ENCODE data around the gene SNX27.
"Not testable (repeated sequence)": the region's sequence is repeated elsewhere in the genome, so short reads cannot be mapped to it uniquely, and the experiment has no call there.

SNX27 gene

GRCh38 chr1:151638812-151639211, 27.0 kb downstream of the SNX27 start:
- Mint-ChIP-seq H3K9me3 (no peaks in the 10 kb centered on the region), H3K4me3 (no peak overlapping the region), H3K27me3 (ENCODE audit: low read depth) (no peaks in the 10 kb centered on the region), H3K4me1 (ENCODE audit: low read depth) (no peaks in the 10 kb centered on the region), H3K36me3 (ENCODE audit: low read depth) (peaks cover 8% of the 10 kb centered on the region), H3K27ac (no peak overlapping the region)
- no peak for DNase-seq (ENCODE audit: low spot score)

GRCh38 chr1:151639466-151639865, 27.6 kb downstream of the SNX27 start:
- DNase-seq (ENCODE audit: low spot score) = no peak
- no peak overlapping the region for H3K27ac Mint-ChIP-seq
- H3K27me3 Mint-ChIP-seq (ENCODE audit: low read depth) = no peaks in the 10 kb centered on the region
- no peaks in the 10 kb centered on the region for H3K4me1 Mint-ChIP-seq (ENCODE audit: low read depth)
- no peaks in the 10 kb centered on the region for H3K9me3 Mint-ChIP-seq
- peaks cover 8% of the 10 kb centered on the region for H3K36me3 Mint-ChIP-seq (ENCODE audit: low read depth)
- no peak overlapping the region for H3K4me3 Mint-ChIP-seq

- Mint-ChIP-seq H3K36me3 (ENCODE audit: low read depth) (peaks cover 12% of the 10 kb centered on the region), H3K9me3 (no peaks in the 10 kb centered on the region), H3K4me3 (no peak overlapping the region), H3K27ac (no peak overlapping the region), H3K27me3 (ENCODE audit: low read depth) (no peaks in the 10 kb centered on the region), H3K4me1 (ENCODE audit: low read depth) (no peaks in the 10 kb centered on the region)
- DNase-seq (ENCODE audit: low spot score) = no peak
These were observed 29.4 kb downstream of the SNX27 start for GRCh38 chr1:151641229-151641628.

GRCh38 chr1:151643085-151643484, 31.2 kb downstream of the SNX27 start:
- peaks cover 13% of the 10 kb centered on the region for H3K36me3 Mint-ChIP-seq (ENCODE audit: low read depth)
- not testable (repeated sequence) for H3K9me3 Mint-ChIP-seq, H3K27ac Mint-ChIP-seq

GRCh38 chr1:151644001-151644400, 32.2 kb downstream of the SNX27 start:
- no peaks in the 10 kb centered on the region for H3K4me1 Mint-ChIP-seq (ENCODE audit: low read depth)
- peaks cover 13% of the 10 kb centered on the region for H3K36me3 Mint-ChIP-seq (ENCODE audit: low read depth)
- no peaks in the 10 kb centered on the region for H3K27me3 Mint-ChIP-seq (ENCODE audit: low read depth)
- H3K4me3 Mint-ChIP-seq = no peak overlapping the region
- H3K27ac Mint-ChIP-seq = no peak overlapping the region
- H3K9me3 Mint-ChIP-seq = no peaks in the 10 kb centered on the region
- no peak for DNase-seq (ENCODE audit: low spot score)

More at GRCh38 chr1:151643085-151643484, 31.2 kb downstream of the SNX27 start:
- not testable (repeated sequence) for H3K4me1 Mint-ChIP-seq (ENCODE audit: low read depth); H3K27me3 Mint-ChIP-seq (ENCODE audit: low read depth); H3K4me3 Mint-ChIP-seq; DNase-seq (ENCODE audit: low spot score)

- DNase-seq (ENCODE audit: low spot score) = no peak
- Mint-ChIP-seq H3K27ac (no peak overlapping the region), H3K27me3 (ENCODE audit: low read depth) (no peaks in the 10 kb centered on the region), H3K36me3 (ENCODE audit: low read depth) (peaks cover 17% of the 10 kb centered on the region), H3K9me3 (no peaks in the 10 kb centered on the region), H3K4me3 (no peak overlapping the region), H3K4me1 (ENCODE audit: low read depth) (peaks cover 11% of the 10 kb centered on the region)
These were observed 41.5 kb downstream of the SNX27 start for GRCh38 chr1:151653397-151653796.

- H3K9me3 Mint-ChIP-seq = no peaks in the 10 kb centered on the region
- H3K27ac Mint-ChIP-seq = no peak overlapping the region
- no peaks in the 10 kb centered on the region for H3K27me3 Mint-ChIP-seq (ENCODE audit: low read depth)
- peaks cover 11% of the 10 kb centered on the region for H3K4me1 Mint-ChIP-seq (ENCODE audit: low read depth)
- H3K36me3 Mint-ChIP-seq (ENCODE audit: low read depth) = peaks cover 15% of the 10 kb centered on the region
- no peak for DNase-seq (ENCODE audit: low spot score)
- H3K4me3 Mint-ChIP-seq = no peak overlapping the region
These were observed 43.5 kb downstream of the SNX27 start for GRCh38 chr1:151655371-151655770.

GRCh38 chr1:151661751-151662150, 49.9 kb downstream of the SNX27 start:
- Mint-ChIP-seq H3K27me3 (ENCODE audit: low read depth) (no peaks in the 10 kb centered on the region), H3K36me3 (ENCODE audit: low read depth) (peaks cover 20% of the 10 kb centered on the region), H3K9me3 (no peaks in the 10 kb centered on the region), H3K4me3 (peak overlapping the region; percentile 35), H3K4me1 (ENCODE audit: low read depth) (peaks cover 8% of the 10 kb centered on the region), H3K27ac (peak overlapping the region; percentile 46)
- no peak for DNase-seq (ENCODE audit: low spot score)

GRCh38 chr1:151668090-151668489, 56.2 kb downstream of the SNX27 start:
- DNase-seq (ENCODE audit: low spot score) = no peak
- Mint-ChIP-seq H3K9me3 (no peaks in the 10 kb centered on the region), H3K27me3 (ENCODE audit: low read depth) (no peaks in the 10 kb centered on the region), H3K4me1 (ENCODE audit: low read depth) (peaks cover 4% of the 10 kb centered on the region), H3K36me3 (ENCODE audit: low read depth) (peaks cover 34% of the 10 kb centered on the region), H3K4me3 (no peak overlapping the region), H3K27ac (no peak overlapping the region)

- H3K4me3 Mint-ChIP-seq; H3K27ac Mint-ChIP-seq; DNase-seq (ENCODE audit: low spot score); H3K9me3 Mint-ChIP-seq; H3K27me3 Mint-ChIP-seq (ENCODE audit: low read depth); H3K4me1 Mint-ChIP-seq (ENCODE audit: low read depth): not testable (repeated sequence)
- H3K36me3 Mint-ChIP-seq (ENCODE audit: low read depth) = peaks cover 37% of the 10 kb centered on the region
These were observed 58.3 kb downstream of the SNX27 start for GRCh38 chr1:151670036-151670675.

- Mint-ChIP-seq H3K27ac (no peak overlapping the region), H3K9me3 (no peaks in the 10 kb centered on the region), H3K27me3 (ENCODE audit: low read depth) (no peaks in the 10 kb centered on the region), H3K4me3 (no peak overlapping the region), H3K4me1 (ENCODE audit: low read depth) (no peaks in the 10 kb centered on the region), H3K36me3 (ENCODE audit: low read depth) (peaks cover 35% of the 10 kb centered on the region)
- DNase-seq (ENCODE audit: low spot score) = no peak
These were observed 61.6 kb downstream of the SNX27 start for GRCh38 chr1:151673407-151673806.

GRCh38 chr1:151680391-151680790, 68.5 kb downstream of the SNX27 start:
- no peak overlapping the region for H3K27ac Mint-ChIP-seq
- no peaks in the 10 kb centered on the region for H3K27me3 Mint-ChIP-seq (ENCODE audit: low read depth)
- H3K9me3 Mint-ChIP-seq = no peaks in the 10 kb centered on the region
- peaks cover 2% of the 10 kb centered on the region for H3K36me3 Mint-ChIP-seq (ENCODE audit: low read depth)
- H3K4me3 Mint-ChIP-seq = no peak overlapping the region
- H3K4me1 Mint-ChIP-seq (ENCODE audit: low read depth) = no peaks in the 10 kb centered on the region
- DNase-seq (ENCODE audit: low spot score) = no peak

- no peak overlapping the region for H3K27ac Mint-ChIP-seq
- DNase-seq (ENCODE audit: low spot score) = no peak
- no peaks in the 10 kb centered on the region for H3K27me3 Mint-ChIP-seq (ENCODE audit: low read depth)
- no peaks in the 10 kb centered on the region for H3K4me1 Mint-ChIP-seq (ENCODE audit: low read depth)
- no peak overlapping the region for H3K4me3 Mint-ChIP-seq
- H3K9me3 Mint-ChIP-seq = no peaks in the 10 kb centered on the region
- H3K36me3 Mint-ChIP-seq (ENCODE audit: low read depth) = peaks cover 2% of the 10 kb centered on the region
These were observed 69.0 kb downstream of the SNX27 start for GRCh38 chr1:151680826-151681225.

GRCh38 chr1:151681923-151682322, 70.1 kb downstream of the SNX27 start:
- no peak overlapping the region for H3K4me3 Mint-ChIP-seq
- H3K9me3 Mint-ChIP-seq = no peaks in the 10 kb centered on the region
- H3K36me3 Mint-ChIP-seq (ENCODE audit: low read depth) = peaks cover 2% of the 10 kb centered on the region
- no peaks in the 10 kb centered on the region for H3K4me1 Mint-ChIP-seq (ENCODE audit: low read depth)
- no peaks in the 10 kb centered on the region for H3K27me3 Mint-ChIP-seq (ENCODE audit: low read depth)
- H3K27ac Mint-ChIP-seq = no peak overlapping the region
- no peak for DNase-seq (ENCODE audit: low spot score)

GRCh38 chr1:151682901-151683300, 71.1 kb downstream of the SNX27 start:
- not testable (repeated sequence) for DNase-seq (ENCODE audit: low spot score); H3K36me3 Mint-ChIP-seq (ENCODE audit: low read depth); H3K27ac Mint-ChIP-seq; H3K27me3 Mint-ChIP-seq (ENCODE audit: low read depth); H3K4me1 Mint-ChIP-seq (ENCODE audit: low read depth); H3K4me3 Mint-ChIP-seq; H3K9me3 Mint-ChIP-seq

All from T-helper 2 cell treated with Interferon-gamma antibody and Interleukin-4, amounts not matched to agents 5 μg/mL and 100 μg/mL, for 36 hours (primary cell).